PC-3 (cell line): ENCODE data around the gene PEX16. TPM values are rescaled to one million over a fixed set of nuclear protein-coding genes. Genes with fewer than 3 reads are reported as not detected.

Experiments
- ATAC-seq: fragments of 200-7000 bp; cut with Tn5 transposase; 2 replicates; pipeline ENCODE4 v1.9.1; 2020; ENCODE audit warnings: mild to moderate bottlenecking, moderate library complexity
- BruUV-seq: library from RNA; stranded (reverse); fragments of 400-500 nt; replicated peaks from 2 replicates; lab custom pipeline; 2021; lab: Mats Ljungman, UMichigan
- CTCF ChIA-PET: fragments of 300-600 bp; sonication (Branson Sonifier 250); formaldehyde crosslinking; loops from one replicate; lab custom pipeline; 2022; ENCODE audit warnings: antibody characterized with exemption; lab: Charles Lee
- POLR2A ChIA-PET: fragments of 300-600 bp; sonication (Branson Sonifier 250); formaldehyde crosslinking; loops from one replicate; lab custom pipeline; 2022; ENCODE audit warnings: antibody characterized with exemption; ENCODE audit not compliant: unreplicated experiment; lab: Charles Lee
- DNase-seq: peaks from one replicate; pipeline ENCODE4 v3.0.0-alpha.2; 2015
- H2AFZ ChIP-seq: fragments of 300-600 bp; sonication (generic); 2 replicates; pipeline ENCODE4 v1.6.0; 2016; ENCODE audit warnings: antibody characterized with exemption, low read length
- H3F3A ChIP-seq: fragments of 300-600 bp; sonication (generic); one replicate; pipeline ENCODE4 v1.6.0; 2017; ENCODE audit warnings: antibody characterized with exemption, low read length, control low read depth, mild to moderate bottlenecking; ENCODE audit not compliant: unreplicated experiment
- H3K27ac ChIP-seq: fragments of 300-600 bp; sonication (generic); 2 replicates; pipeline ENCODE4 v1.5.1; 2016; ENCODE audit warnings: mild to moderate bottlenecking, low read length
- H3K27me3 ChIP-seq: fragments of 300-600 bp; sonication (generic); 2 replicates; pipeline ENCODE4 v1.6.1; 2016; ENCODE audit warnings: low read length, mixed read lengths
- H3K36me3 ChIP-seq: fragments of 300-600 bp; sonication (generic); 2 replicates; pipeline ENCODE4 v1.6.1; 2016; ENCODE audit warnings: low read depth, mixed run types, low read length, mixed read lengths
- H3K4me1 ChIP-seq: fragments of 300-600 bp; sonication (generic); 2 replicates; pipeline ENCODE4 v1.5.1; 2016; ENCODE audit warnings: low read length; ENCODE audit not compliant: insufficient read depth
- H3K4me2 ChIP-seq: fragments of 300-600 bp; sonication (generic); 2 replicates; pipeline ENCODE4 v1.6.0; 2016; ENCODE audit warnings: low read length
- H3K4me3 ChIP-seq: fragments of 300-600 bp; sonication (generic); 2 replicates; pipeline ENCODE4 v1.5.1; 2016; ENCODE audit warnings: mild to moderate bottlenecking, low read length, mixed read lengths
- H3K79me2 ChIP-seq: fragments of 300-600 bp; sonication (generic); 2 replicates; pipeline ENCODE4 v1.6.1; 2017; ENCODE audit warnings: low read length, mixed read lengths
- H3K9ac ChIP-seq: fragments of 300-600 bp; sonication (generic); 2 replicates; pipeline ENCODE4 v1.6.0; 2016; ENCODE audit warnings: mild to moderate bottlenecking, low read length
- H3K9me2 ChIP-seq: fragments of 300-600 bp; sonication (generic); replicated peaks from 2 replicates; pipeline ENCODE4 v1.6.1; 2016; ENCODE audit warnings: mixed run types, low read length, mixed read lengths
- H3K9me3 ChIP-seq: fragments of 300-600 bp; sonication (generic); 2 replicates; pipeline ENCODE4 v1.6.1; 2016; ENCODE audit warnings: low read length, mixed read lengths
- H4K20me1 ChIP-seq: fragments of 300-600 bp; sonication (generic); 2 replicates; pipeline ENCODE4 v1.6.1; 2016; ENCODE audit warnings: low read length, mixed read lengths
- CTCF ChIP-seq: fragments of 300-600 bp; sonication (generic); conservative IDR thresholded peaks from 2 replicates; pipeline ENCODE4 v1.5.1; 2017; ENCODE audit warnings: antibody characterized with exemption, low read depth, mild to moderate bottlenecking, low read length
- EZH2 ChIP-seq: fragments of 300-600 bp; sonication (generic); IDR thresholded peaks from one replicate; pipeline ENCODE4 v1.6.1; 2017; ENCODE audit warnings: antibody characterized with exemption, mild to moderate bottlenecking, low read length; ENCODE audit not compliant: unreplicated experiment
- EZH2phosphoT487 ChIP-seq: fragments of 300-600 bp; sonication (generic); IDR thresholded peaks from 2 replicates; pipeline ENCODE4 v1.6.1; 2018; ENCODE audit warnings: mild to moderate bottlenecking, antibody characterized with exemption, low read length, borderline replicate concordance
- intact Hi-C: fragments of 100-400 bp; cut with micrococcal nuclease; formaldehyde crosslinking; loops from 2 replicates; pipeline ENCODE4 v1.9.0; 2023
- total RNA-seq: library from RNA; depleted of rRNA; stranded (reverse); fragments of >200 nt; gene quantifications from 2 replicates; pipeline ENCODE4 v1.2.3, GENCODE V29; 2014

The PEX16 gene
- total RNA-seq, 1 experiment from 2014 or later = 56.7 TPM

- Histone ChIP-seq H3K27ac (no peak overlapping the region), H3K27me3 (no peaks in the 10 kb centered on the region), H3K79me2 (no peaks in the 10 kb centered on the region), H3K9ac (no peak overlapping the region), H2AFZ (no peak overlapping the region), H3K4me1 (no peaks in the 10 kb centered on the region), H3K9me3 (no peaks in the 10 kb centered on the region), H3K36me3 (no peaks in the 10 kb centered on the region), H3K4me3 (no peak overlapping the region), H3K9me2 (no peaks in the 10 kb centered on the region), H3K4me2 (no peak overlapping the region), H3F3A (no peaks in the 10 kb centered on the region), H4K20me1 (no peaks in the 10 kb centered on the region)
- no peak for TF ChIP-seq CTCF
- TF ChIP-seq EZH2phosphoT487 = no peak
- BruUV-seq = no TSS peak
- DNase-seq = no peak
- ChIA-PET POLR2A (no interaction called here), CTCF (no interaction called here)
- intact Hi-C loops = no loop called here
- no peak for ATAC-seq
Observed at GRCh38 chr11:45889555-45889954, 28.1 kb downstream of the PEX16 start.

GRCh38 chr11:45887587-45887986 lies 30.1 kb downstream of the PEX16 start:
- ChIA-PET CTCF (no interaction called here), POLR2A (no interaction called here)
- Histone ChIP-seq H3F3A (no peaks in the 10 kb centered on the region), H3K4me2 (no peak overlapping the region), H3K4me1 (no peaks in the 10 kb centered on the region), H3K79me2 (no peaks in the 10 kb centered on the region), H3K9ac (no peak overlapping the region), H2AFZ (no peak overlapping the region), H3K4me3 (no peak overlapping the region), H3K9me3 (no peaks in the 10 kb centered on the region), H4K20me1 (no peaks in the 10 kb centered on the region), H3K9me2 (no peaks in the 10 kb centered on the region), H3K27ac (no peak overlapping the region), H3K36me3 (no peaks in the 10 kb centered on the region), H3K27me3 (no peaks in the 10 kb centered on the region)
- no peak for ATAC-seq
- TF ChIP-seq EZH2phosphoT487 = no peak
- no peak for TF ChIP-seq EZH2
- no peak for TF ChIP-seq CTCF
- BruUV-seq = no TSS peak
- no peak for DNase-seq
- intact Hi-C loops = no loop called here

- H3K79me2 ChIP-seq = no peaks in the 10 kb centered on the region
- no TSS peak for BruUV-seq
- no peak overlapping the region for H3K4me2 ChIP-seq
- no peaks in the 10 kb centered on the region for H3K9me3 ChIP-seq
- H3K9ac ChIP-seq = no peak overlapping the region
- TF ChIP-seq EZH2 (no peak), CTCF (no peak), EZH2phosphoT487 (no peak)
- H3K27ac ChIP-seq = no peak overlapping the region
- H3K27me3 ChIP-seq = no peaks in the 10 kb centered on the region
- no peak overlapping the region for H2AFZ ChIP-seq
- intact Hi-C loops = no loop called here
- ATAC-seq (no peak), DNase-seq (no peak)
- ChIA-PET CTCF (no interaction called here), POLR2A (no interaction called here)
- peaks cover 2% of the 10 kb centered on the region; the same call in 1 of the 2 replicates for H3K36me3 ChIP-seq
- no peaks in the 10 kb centered on the region for H3K9me2 ChIP-seq
- no peaks in the 10 kb centered on the region for H3K4me1 ChIP-seq
- no peaks in the 10 kb centered on the region for H4K20me1 ChIP-seq
- H3K4me3 ChIP-seq = no peak overlapping the region
- no peaks in the 10 kb centered on the region for H3F3A ChIP-seq
Observed at GRCh38 chr11:45886816-45887520, 30.7 kb downstream of the PEX16 start.
